HL-60 (cell line): ENCODE data around the gene LAMTOR3.

Source experiments
- DNase-seq, 2 experiments: peaks; one replicate each; pipeline ENCODE4 v3.0.0-alpha.2; 2010 to 2020; ENCODE audit warnings: low read depth in 1 of 2, low spot score in 1 of 2
- H3K27ac ChIP-seq: fragments of 250-450 bp; sonication (Bioruptor Pico); replicated peaks from 2 replicates; pipeline ENCODE4 v1.5.1; 2020; ENCODE audit warnings: mild to moderate bottlenecking, moderate library complexity
- H3K27me3 ChIP-seq: fragments of 250-450 bp; sonication (Bioruptor Pico); 2 replicates; pipeline ENCODE4 v1.5.1; 2021; ENCODE audit warnings: mild to moderate bottlenecking, moderate library complexity; ENCODE audit not compliant: insufficient read depth, poor library complexity, severe bottlenecking
- H3K4me3 ChIP-seq: replicated peaks from 2 replicates; pipeline ENCODE4 v1.5.1; 2011; ENCODE audit warnings: mild to moderate bottlenecking, control low read depth, low read length; ENCODE audit not compliant: insufficient read depth
- GABPA ChIP-seq: IDR thresholded peaks from 2 replicates; pipeline ENCODE4 v1.6.1; 2012; ENCODE audit warnings: low read depth
- POLR2AphosphoS5 ChIP-seq: IDR thresholded peaks from 2 replicates; pipeline ENCODE4 v1.6.1; 2012; ENCODE audit warnings: low read depth
- SPI1 ChIP-seq: IDR thresholded peaks from 2 replicates; pipeline ENCODE4 v1.6.1; 2012; ENCODE audit warnings: low read depth, mild to moderate bottlenecking, borderline replicate concordance
- TF ChIP-seq, protein P1 (sequence below): IDR thresholded peaks from 2 replicates; pipeline ENCODE4 v1.6.1; 2012; ENCODE audit warnings: low read depth; ENCODE audit not compliant: insufficient replicate concordance
- TF ChIP-seq, protein P2 (sequence below): IDR thresholded peaks from one replicate; pipeline ENCODE4 v1.5.1; 2011; ENCODE audit warnings: low read length, control low read depth, inconsistent platforms; ENCODE audit not compliant: insufficient read depth

Gene LAMTOR3

DNA sequence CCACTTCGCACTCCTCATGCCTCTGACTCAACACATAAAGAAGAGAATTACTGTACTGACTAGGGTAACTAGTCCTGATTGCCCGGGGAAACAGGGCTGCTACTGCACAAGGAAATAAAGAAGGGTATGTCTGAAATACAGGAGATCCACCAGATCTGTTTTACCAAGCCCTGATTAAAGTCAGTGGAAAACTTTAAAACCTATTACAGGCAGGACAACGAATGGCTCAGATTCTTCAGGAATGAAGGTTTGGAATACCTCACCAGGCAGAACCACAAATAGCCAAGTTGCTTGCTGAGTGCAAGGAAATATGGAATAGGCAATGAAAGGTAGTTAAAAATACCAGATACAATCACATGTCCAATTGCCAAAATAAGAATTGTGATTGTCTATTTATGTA, 17.3 kb downstream of the LAMTOR3 start:
- Histone ChIP-seq H3K4me3 (no peak overlapping the region), H3K27me3 (no peaks in the 10 kb centered on the region), H3K27ac (no peak overlapping the region)
- no peak for DNase-seq
- TF ChIP-seq SPI1 (no peak), GABPA (no peak)

DNA sequence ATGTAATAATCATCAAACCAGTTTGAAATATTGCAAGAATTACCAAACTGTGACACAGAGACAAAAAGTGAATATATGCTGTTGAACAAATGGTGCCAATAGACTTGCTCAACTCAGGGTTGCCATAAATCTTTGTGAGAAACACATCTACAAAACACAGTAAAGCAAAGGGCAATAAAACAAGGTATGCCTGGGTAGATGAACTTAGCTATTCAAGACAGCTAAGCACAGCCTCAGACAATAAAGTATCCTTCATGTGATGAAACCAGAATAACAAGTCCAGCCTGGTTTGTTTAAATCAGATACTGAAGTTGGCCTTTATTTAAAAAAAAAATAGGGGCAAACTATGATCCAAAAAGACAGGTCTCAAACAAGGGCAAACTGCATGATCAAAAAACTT, 19.2 kb downstream of the LAMTOR3 start:
- no peaks in the 10 kb centered on the region for H3K27me3 ChIP-seq
- DNase-seq = no peak
- H3K27ac ChIP-seq = no peak overlapping the region
- no peak overlapping the region for H3K4me3 ChIP-seq
- TF ChIP-seq GABPA = no peak
- no peak for TF ChIP-seq SPI1
- TF ChIP-seq, protein P1, sequence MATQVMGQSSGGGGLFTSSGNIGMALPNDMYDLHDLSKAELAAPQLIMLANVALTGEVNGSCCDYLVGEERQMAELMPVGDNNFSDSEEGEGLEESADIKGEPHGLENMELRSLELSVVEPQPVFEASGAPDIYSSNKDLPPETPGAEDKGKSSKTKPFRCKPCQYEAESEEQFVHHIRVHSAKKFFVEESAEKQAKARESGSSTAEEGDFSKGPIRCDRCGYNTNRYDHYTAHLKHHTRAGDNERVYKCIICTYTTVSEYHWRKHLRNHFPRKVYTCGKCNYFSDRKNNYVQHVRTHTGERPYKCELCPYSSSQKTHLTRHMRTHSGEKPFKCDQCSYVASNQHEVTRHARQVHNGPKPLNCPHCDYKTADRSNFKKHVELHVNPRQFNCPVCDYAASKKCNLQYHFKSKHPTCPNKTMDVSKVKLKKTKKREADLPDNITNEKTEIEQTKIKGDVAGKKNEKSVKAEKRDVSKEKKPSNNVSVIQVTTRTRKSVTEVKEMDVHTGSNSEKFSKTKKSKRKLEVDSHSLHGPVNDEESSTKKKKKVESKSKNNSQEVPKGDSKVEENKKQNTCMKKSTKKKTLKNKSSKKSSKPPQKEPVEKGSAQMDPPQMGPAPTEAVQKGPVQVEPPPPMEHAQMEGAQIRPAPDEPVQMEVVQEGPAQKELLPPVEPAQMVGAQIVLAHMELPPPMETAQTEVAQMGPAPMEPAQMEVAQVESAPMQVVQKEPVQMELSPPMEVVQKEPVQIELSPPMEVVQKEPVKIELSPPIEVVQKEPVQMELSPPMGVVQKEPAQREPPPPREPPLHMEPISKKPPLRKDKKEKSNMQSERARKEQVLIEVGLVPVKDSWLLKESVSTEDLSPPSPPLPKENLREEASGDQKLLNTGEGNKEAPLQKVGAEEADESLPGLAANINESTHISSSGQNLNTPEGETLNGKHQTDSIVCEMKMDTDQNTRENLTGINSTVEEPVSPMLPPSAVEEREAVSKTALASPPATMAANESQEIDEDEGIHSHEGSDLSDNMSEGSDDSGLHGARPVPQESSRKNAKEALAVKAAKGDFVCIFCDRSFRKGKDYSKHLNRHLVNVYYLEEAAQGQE = no peak
- TF ChIP-seq POLR2AphosphoS5 = no peak
- TF ChIP-seq, protein P2, sequence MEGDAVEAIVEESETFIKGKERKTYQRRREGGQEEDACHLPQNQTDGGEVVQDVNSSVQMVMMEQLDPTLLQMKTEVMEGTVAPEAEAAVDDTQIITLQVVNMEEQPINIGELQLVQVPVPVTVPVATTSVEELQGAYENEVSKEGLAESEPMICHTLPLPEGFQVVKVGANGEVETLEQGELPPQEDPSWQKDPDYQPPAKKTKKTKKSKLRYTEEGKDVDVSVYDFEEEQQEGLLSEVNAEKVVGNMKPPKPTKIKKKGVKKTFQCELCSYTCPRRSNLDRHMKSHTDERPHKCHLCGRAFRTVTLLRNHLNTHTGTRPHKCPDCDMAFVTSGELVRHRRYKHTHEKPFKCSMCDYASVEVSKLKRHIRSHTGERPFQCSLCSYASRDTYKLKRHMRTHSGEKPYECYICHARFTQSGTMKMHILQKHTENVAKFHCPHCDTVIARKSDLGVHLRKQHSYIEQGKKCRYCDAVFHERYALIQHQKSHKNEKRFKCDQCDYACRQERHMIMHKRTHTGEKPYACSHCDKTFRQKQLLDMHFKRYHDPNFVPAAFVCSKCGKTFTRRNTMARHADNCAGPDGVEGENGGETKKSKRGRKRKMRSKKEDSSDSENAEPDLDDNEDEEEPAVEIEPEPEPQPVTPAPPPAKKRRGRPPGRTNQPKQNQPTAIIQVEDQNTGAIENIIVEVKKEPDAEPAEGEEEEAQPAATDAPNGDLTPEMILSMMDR = no peak

DNA sequence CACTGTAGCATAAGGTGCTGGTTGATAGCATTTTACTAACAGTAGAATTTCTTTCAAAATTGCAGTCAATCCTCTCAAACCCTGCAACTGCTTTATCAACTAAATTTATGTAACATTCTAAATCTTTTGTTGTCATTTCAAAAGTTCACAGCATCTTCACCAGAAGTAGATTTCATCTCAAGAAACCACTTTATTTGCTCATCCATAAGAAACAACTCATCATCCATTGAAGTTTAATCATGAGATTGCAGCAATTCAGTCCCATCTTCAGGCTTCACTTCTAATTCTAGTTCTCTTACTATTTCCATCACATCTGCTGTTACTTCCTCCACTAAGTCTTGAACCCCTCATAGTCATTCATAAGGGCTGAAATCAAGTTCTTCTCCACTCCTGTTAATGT, 21.7 kb downstream of the LAMTOR3 start:
- DNase-seq = no peak
- H3K27me3 ChIP-seq = no peaks in the 10 kb centered on the region
- no peak overlapping the region for H3K4me3 ChIP-seq
- no peak for TF ChIP-seq SPI1
- TF ChIP-seq, protein P2 = no peak
- TF ChIP-seq GABPA = no peak
- H3K27ac ChIP-seq = no peak overlapping the region

DNA sequence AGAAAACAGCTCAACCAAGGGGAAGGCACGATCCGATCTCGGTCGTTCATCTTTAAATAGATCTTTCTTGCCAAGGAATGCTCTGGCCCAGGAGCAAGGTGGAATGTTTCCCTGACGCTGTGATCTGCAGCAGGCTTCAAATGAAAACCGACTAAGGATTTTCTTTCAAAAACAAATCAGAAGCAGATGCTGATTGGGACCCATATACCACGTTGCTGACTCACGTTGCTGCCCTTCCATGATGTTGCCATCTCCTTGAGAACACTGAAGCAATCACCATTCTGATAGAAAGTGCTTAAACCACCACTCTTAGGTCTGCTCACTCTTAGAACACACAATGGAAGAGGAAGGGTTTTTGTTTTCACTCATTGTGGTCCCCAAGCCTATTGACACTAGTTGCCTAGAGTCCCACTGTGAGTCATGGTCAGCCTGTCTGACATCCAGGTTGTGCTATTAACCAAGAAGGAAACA, 26.1 kb downstream of the LAMTOR3 start:
- DNase-seq = no peak
- Histone ChIP-seq H3K4me3 (no peak overlapping the region), H3K27ac (no peak overlapping the region), H3K27me3 (no peaks in the 10 kb centered on the region)
- TF ChIP-seq, protein P2 = no peak
- no peak for TF ChIP-seq GABPA
- TF ChIP-seq, protein P1 = no peak
- no peak for TF ChIP-seq SPI1
- TF ChIP-seq POLR2AphosphoS5 = no peak
